ENCODE results near the gene ADGRG2. TPM values are rescaled to one million over a fixed set of nuclear protein-coding genes. Genes with fewer than 3 reads are reported as not detected.

ADGRG2 gene
- total and polyA plus RNA-seq, 2 of the 13 experiments (the other 11 are each of a cell fraction or from before 2014, with no cell fraction given), result not detected

GRCh38 chrX:19072372-19072771 lies 49.9 kb downstream of the ADGRG2 start (continued):
- TF ChIP-seq ZBTB39 (CRISPR knock-in tag; IDR thresholded peaks at IDR 0.05), result no peak
- TF ChIP-seq ZKSCAN1 (IDR thresholded peaks at IDR 0.05; ENCODE audit: low read length), result peak; percentile 76
- peak; percentile 36 for TF ChIP-seq NR2F6 (IDR thresholded peaks at IDR 0.05)
- TF ChIP-seq NR2F6 (CRISPR knock-in tag; IDR thresholded peaks at IDR 0.05), result peak; percentile 29; the same call in 1 of the 2 replicates
- no peak for TF ChIP-seq NCOA1 (CRISPR knock-in tag; IDR thresholded peaks at IDR 0.05)
- TF ChIP-seq HMG20A (CRISPR knock-in tag; IDR thresholded peaks at IDR 0.05; ENCODE audit: borderline replicate concordance), result peak; percentile 24; the same call in 1 of the 2 replicates
- TF ChIP-seq FOSL1 (CRISPR knock-in tag; IDR thresholded peaks at IDR 0.05; ENCODE audit: borderline replicate concordance), result peak; percentile 92
- TF ChIP-seq NR2F1 (CRISPR knock-in tag; IDR thresholded peaks at IDR 0.05), result 0 out of 4 replicates have a peak, but pooled peaks of 1 of the 2 experiments have one; percentile 38
- TF ChIP-seq MYPOP (CRISPR knock-in tag; IDR thresholded peaks at IDR 0.05), result no peak
- TF ChIP-seq EP300 (IDR thresholded peaks at IDR 0.05; ENCODE audit: low read depth in 2 of 2, low read length in 2 of 2), result peak in 1 of 2 experiments; percentile 36; a peak in 1 of 4 replicates
- TF ChIP-seq EP300 (CRISPR knock-in tag; IDR thresholded peaks at IDR 0.05; ENCODE audit: borderline replicate concordance), result no peak
- TF ChIP-seq ARID5B (CRISPR knock-in tag; IDR thresholded peaks at IDR 0.05), result peak; percentile 42; the same call in 1 of the 2 replicates
- TF ChIP-seq ELK4 (CRISPR knock-in tag; IDR thresholded peaks at IDR 0.05; ENCODE audit: borderline replicate concordance), result no peak
- TF ChIP-seq HDAC2 (CRISPR knock-in tag; IDR thresholded peaks at IDR 0.05), result no peak
- no peak for TF ChIP-seq ZNF891 (CRISPR knock-in tag; IDR thresholded peaks at IDR 0.05)
- peak; percentile 35; the same call in 1 of the 2 replicates for TF ChIP-seq RERE (CRISPR knock-in tag; IDR thresholded peaks at IDR 0.05; ENCODE audit: low read depth)
- TF ChIP-seq FOSL2 (CRISPR knock-in tag; IDR thresholded peaks at IDR 0.05), result peak; percentile 91

All from HepG2 (cell line).